ENCODE measurements around the gene SMG5.

The SMG5 gene

GRCh38 chr1:156281693-156282478 lies 739 bp downstream of the SMG5 start:
- in situ Hi-C loops (cut with MboI; ENCODE audit: low sequenced_read_pairs) = no loop called here

GRCh38 chr1:156281281-156281680 lies 1.3 kb downstream of the SMG5 start:
- in situ Hi-C loops (cut with MboI; ENCODE audit: low sequenced_read_pairs) = no loop called here

- in situ Hi-C loops (cut with MboI; ENCODE audit: low sequenced_read_pairs) = no loop called here
These were observed 2.8 kb downstream of the SMG5 start for GRCh38 chr1:156279837-156280236.

- in situ Hi-C loops (cut with MboI; ENCODE audit: low sequenced_read_pairs) = no loop called here
These were observed 5.7 kb downstream of the SMG5 start for GRCh38 chr1:156276966-156277381.

- in situ Hi-C loops (cut with MboI; ENCODE audit: low sequenced_read_pairs) = no loop called here
These were observed 6.1 kb downstream of the SMG5 start for GRCh38 chr1:156276532-156276931.

GRCh38 chr1:156270314-156270713 lies 12.3 kb downstream of the SMG5 start:
- in situ Hi-C loops (cut with MboI; ENCODE audit: low sequenced_read_pairs) = no loop called here

- in situ Hi-C loops (cut with MboI; ENCODE audit: low sequenced_read_pairs) = no loop called here
These were observed 14.3 kb downstream of the SMG5 start for GRCh38 chr1:156268336-156268735.

- in situ Hi-C loops (cut with MboI; ENCODE audit: low sequenced_read_pairs) = no loop called here
These were observed 16.6 kb downstream of the SMG5 start for GRCh38 chr1:156266051-156266450.

- in situ Hi-C loops (cut with MboI; ENCODE audit: low sequenced_read_pairs) = no loop called here
These were observed 19.4 kb downstream of the SMG5 start for GRCh38 chr1:156263288-156263655.

- in situ Hi-C loops (cut with MboI; ENCODE audit: low sequenced_read_pairs) = no loop called here
These were observed 20.0 kb downstream of the SMG5 start for GRCh38 chr1:156262461-156263287.

GRCh38 chr1:156260896-156261295 lies 21.7 kb downstream of the SMG5 start:
- in situ Hi-C loops (cut with MboI; ENCODE audit: low sequenced_read_pairs) = no loop called here

GRCh38 chr1:156259805-156260204 lies 22.8 kb downstream of the SMG5 start:
- in situ Hi-C loops (cut with MboI; ENCODE audit: low sequenced_read_pairs) = no loop called here

- in situ Hi-C loops (cut with MboI; ENCODE audit: low sequenced_read_pairs) = no loop called here
These were observed 23.8 kb downstream of the SMG5 start for GRCh38 chr1:156258859-156259258.

- in situ Hi-C loops (cut with MboI; ENCODE audit: low sequenced_read_pairs) = no loop called here
These were observed 24.9 kb downstream of the SMG5 start for GRCh38 chr1:156257711-156258110.

- in situ Hi-C loops (cut with MboI; ENCODE audit: low sequenced_read_pairs) = no loop called here
These were observed 29.0 kb downstream of the SMG5 start for GRCh38 chr1:156253634-156254033.

GRCh38 chr1:156251527-156251926 lies 31.1 kb downstream of the SMG5 start:
- in situ Hi-C loops (cut with MboI; ENCODE audit: low sequenced_read_pairs) = no loop called here

GRCh38 chr1:156249593-156249992 lies 33.0 kb downstream of the SMG5 start:
- in situ Hi-C loops (cut with MboI; ENCODE audit: low sequenced_read_pairs) = no loop called here

- in situ Hi-C loops (cut with MboI; ENCODE audit: low sequenced_read_pairs) = no loop called here
These were observed 34.3 kb downstream of the SMG5 start for GRCh38 chr1:156248323-156248683.

GRCh38 chr1:156247460-156248322 lies 34.9 kb downstream of the SMG5 start, which contains the start of gene PAQR6:
PAQR6 (minus strand) TSS chr1:156248056; CDS start chr1:156246731, 1,325 bp downstream.
- in situ Hi-C loops (cut with MboI; ENCODE audit: low sequenced_read_pairs) = no loop called here

- in situ Hi-C loops (cut with MboI; ENCODE audit: low sequenced_read_pairs) = no loop called here
These were observed 35.7 kb downstream of the SMG5 start for GRCh38 chr1:156246781-156247459.
